GM12864 (cell line): ENCODE measurements around the gene ATXN7.

ENCODE experiments used
- DNase-seq: peaks from one replicate; pipeline ENCODE4 v3.0.0-alpha.2; 2011; ENCODE audit warnings: low read depth
- H3K4me3 ChIP-seq: 2 replicates; pipeline ENCODE4 v1.5.1; 2011; ENCODE audit warnings: mild to moderate bottlenecking, low read depth, low read length, control low read depth
- CTCF ChIP-seq: IDR thresholded peaks from 2 replicates; pipeline ENCODE4 v1.5.1; 2011; ENCODE audit warnings: low read depth, mild to moderate bottlenecking, moderate library complexity, low read length, control low read depth, inconsistent platforms; ENCODE audit errors: missing control alignments

ATXN7 gene

DNA sequence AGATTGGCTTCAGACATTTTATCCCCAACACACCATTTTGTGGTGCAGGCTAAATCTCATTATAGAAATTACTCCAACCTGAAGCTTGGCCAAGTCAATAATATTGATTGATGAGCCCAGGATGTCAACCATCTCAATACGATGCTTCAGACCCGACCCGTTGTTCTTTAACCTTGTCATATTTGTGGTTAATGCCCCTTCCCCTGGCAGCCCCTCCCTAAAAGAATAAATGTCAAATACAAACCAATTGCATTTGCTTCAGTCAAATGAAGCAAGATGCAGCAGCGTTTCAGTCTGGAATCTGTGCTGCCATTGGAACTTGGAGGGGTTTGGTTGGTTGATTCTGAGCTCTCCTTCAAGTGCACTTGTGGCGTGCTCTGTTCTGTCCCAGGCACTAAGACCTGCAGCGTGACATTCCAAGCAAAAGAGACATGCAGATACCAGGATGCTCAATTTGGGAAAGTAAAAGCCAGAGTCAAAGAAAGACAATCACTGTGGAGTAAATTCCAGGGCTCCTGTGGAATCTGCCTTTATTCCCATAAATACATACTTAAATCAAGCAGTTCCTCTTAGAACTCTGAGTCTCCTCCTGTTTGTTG lies 183.4 kb downstream of the ATXN7 start:
- DNase-seq, result no peak
- no peak overlapping the region for H3K4me3 ChIP-seq
- no peak for TF ChIP-seq CTCF

DNA sequence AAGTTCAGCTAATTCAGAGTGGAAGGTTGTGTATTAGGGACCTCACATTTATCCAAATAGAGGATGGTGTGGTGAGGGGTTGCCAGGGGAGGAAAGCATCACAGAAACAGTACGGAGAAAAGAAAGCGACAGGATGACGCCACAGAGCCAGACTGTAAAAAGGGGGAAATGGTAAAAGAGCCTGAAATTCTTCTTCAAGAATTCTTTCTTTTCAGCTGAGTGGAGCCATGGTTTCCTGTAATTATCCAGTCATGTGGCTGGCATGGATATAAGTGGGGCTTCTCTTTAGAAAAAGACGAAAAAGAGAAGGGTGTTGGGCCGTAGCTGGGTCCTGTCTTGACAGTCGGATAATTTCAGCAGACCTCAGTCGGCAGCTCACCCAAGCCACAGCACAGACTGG lies 184.1 kb downstream of the ATXN7 start:
- TF ChIP-seq CTCF, result no peak
- DNase-seq, result no peak
- no peak overlapping the region for H3K4me3 ChIP-seq

- TF ChIP-seq CTCF, result no peak
- no peak for DNase-seq
- H3K4me3 ChIP-seq, result no peak overlapping the region
Observed at GRCh38 chr3:64048631-64049061, 185.0 kb downstream of the ATXN7 start.

DNA sequence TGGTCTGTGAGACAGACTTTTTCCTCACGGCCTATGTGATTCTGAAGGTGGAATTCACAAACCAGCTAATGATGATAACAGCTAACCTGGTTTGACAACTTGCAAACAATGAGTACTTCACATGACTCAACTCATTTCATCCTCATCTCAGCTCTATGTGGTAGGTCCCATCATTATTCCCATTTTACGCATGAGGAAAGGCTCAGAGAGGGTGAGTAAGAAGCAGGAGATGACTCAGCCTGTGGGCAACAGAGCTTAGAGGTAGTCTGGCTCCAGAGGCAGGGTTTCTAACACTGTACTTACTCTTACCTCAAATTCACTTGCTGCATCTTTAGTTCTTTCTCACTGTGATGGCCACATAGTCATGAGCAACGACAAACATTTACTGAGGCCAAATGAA lies 185.5 kb downstream of the ATXN7 start:
- DNase-seq, result no peak
- TF ChIP-seq CTCF, result no peak
- no peak overlapping the region for H3K4me3 ChIP-seq

GRCh38 chr3:64049832-64050231 lies 186.2 kb downstream of the ATXN7 start:
- no peak for DNase-seq
- no peak for TF ChIP-seq CTCF
- no peak overlapping the region for H3K4me3 ChIP-seq
